ENCODE results near the gene LPA.

Gene LPA

GRCh38 chr6:160692369-160692959 is 28.4 kb upstream of the LPA start:
- TF ChIP-seq CSRNP3 (CRISPR knock-in tag; IDR thresholded peaks at IDR 0.05) (no peak), TOX (CRISPR knock-in tag; IDR thresholded peaks at IDR 0.05; ENCODE audit: borderline replicate concordance) (no peak), ARNTL (CRISPR knock-in tag; IDR thresholded peaks at IDR 0.05; ENCODE audit: borderline replicate concordance, low read depth) (no peak), TSHZ2 (CRISPR knock-in tag; IDR thresholded peaks at IDR 0.05) (no peak), ZC3H10 (CRISPR knock-in tag; IDR thresholded peaks at IDR 0.05) (no peak), PPARA (CRISPR knock-in tag; IDR thresholded peaks at IDR 0.05; ENCODE audit: borderline replicate concordance) (no peak), POU6F1 (CRISPR knock-in tag; IDR thresholded peaks at IDR 0.05; ENCODE audit: borderline replicate concordance, low read depth) (no peak), CSDC2 (CRISPR knock-in tag; IDR thresholded peaks at IDR 0.05) (no peak), ZFP3 (CRISPR knock-in tag; IDR thresholded peaks at IDR 0.05) (no peak), ISL1 (CRISPR knock-in tag; IDR thresholded peaks at IDR 0.05) (no peak), ZNF70 (CRISPR knock-in tag; IDR thresholded peaks at IDR 0.05) (no peak), ESRRG (CRISPR knock-in tag; IDR thresholded peaks at IDR 0.05) (no peak), ZNF8 (CRISPR knock-in tag; IDR thresholded peaks at IDR 0.05) (no peak), PATZ1 (CRISPR knock-in tag; IDR thresholded peaks at IDR 0.05; ENCODE audit: borderline replicate concordance) (no peak), OSR1 (CRISPR knock-in tag; IDR thresholded peaks at IDR 0.05) (no peak), TCF4 (CRISPR knock-in tag; IDR thresholded peaks at IDR 0.05; ENCODE audit: borderline replicate concordance) (no peak), BACH2 (CRISPR knock-in tag; IDR thresholded peaks at IDR 0.05; ENCODE audit: borderline replicate concordance) (no peak), RARB (CRISPR knock-in tag; IDR thresholded peaks at IDR 0.05) (no peak), SNAI2 (CRISPR knock-in tag; IDR thresholded peaks at IDR 0.05) (no peak), CREB5 (CRISPR knock-in tag; IDR thresholded peaks at IDR 0.05; ENCODE audit: low read depth) (no peak)
- ATAC-seq: no peak

- TF ChIP-seq ZNF565 (CRISPR knock-in tag; conservative IDR thresholded peaks at IDR 0.05; ENCODE audit: low read depth): no peak
- no peak for TF ChIP-seq SNAI2 (CRISPR knock-in tag; IDR thresholded peaks at IDR 0.05)
- no peak for TF ChIP-seq RARB (CRISPR knock-in tag; IDR thresholded peaks at IDR 0.05)
- no peak for TF ChIP-seq CSDC2 (CRISPR knock-in tag; IDR thresholded peaks at IDR 0.05)
- no peak for TF ChIP-seq TSHZ2 (CRISPR knock-in tag; IDR thresholded peaks at IDR 0.05)
- no peak for TF ChIP-seq ZNF70 (CRISPR knock-in tag; IDR thresholded peaks at IDR 0.05)
- no peak for TF ChIP-seq OSR1 (CRISPR knock-in tag; IDR thresholded peaks at IDR 0.05)
- no peak for TF ChIP-seq ISL1 (CRISPR knock-in tag; IDR thresholded peaks at IDR 0.05)
- no peak for TF ChIP-seq ESRRG (CRISPR knock-in tag; IDR thresholded peaks at IDR 0.05)
- no peak for TF ChIP-seq TCF4 (CRISPR knock-in tag; IDR thresholded peaks at IDR 0.05; ENCODE audit: borderline replicate concordance)
- TF ChIP-seq PATZ1 (CRISPR knock-in tag; IDR thresholded peaks at IDR 0.05; ENCODE audit: borderline replicate concordance): no peak
- TF ChIP-seq ZFP3 (CRISPR knock-in tag; IDR thresholded peaks at IDR 0.05): no peak
- TF ChIP-seq CSRNP3 (CRISPR knock-in tag; IDR thresholded peaks at IDR 0.05): no peak
- no peak for TF ChIP-seq BACH2 (CRISPR knock-in tag; IDR thresholded peaks at IDR 0.05; ENCODE audit: borderline replicate concordance)
- no peak for ATAC-seq
Observed at GRCh38 chr6:160691617-160692016, 27.5 kb upstream of the LPA start.
